ENCODE data around the gene RCSD1.

DNA sequence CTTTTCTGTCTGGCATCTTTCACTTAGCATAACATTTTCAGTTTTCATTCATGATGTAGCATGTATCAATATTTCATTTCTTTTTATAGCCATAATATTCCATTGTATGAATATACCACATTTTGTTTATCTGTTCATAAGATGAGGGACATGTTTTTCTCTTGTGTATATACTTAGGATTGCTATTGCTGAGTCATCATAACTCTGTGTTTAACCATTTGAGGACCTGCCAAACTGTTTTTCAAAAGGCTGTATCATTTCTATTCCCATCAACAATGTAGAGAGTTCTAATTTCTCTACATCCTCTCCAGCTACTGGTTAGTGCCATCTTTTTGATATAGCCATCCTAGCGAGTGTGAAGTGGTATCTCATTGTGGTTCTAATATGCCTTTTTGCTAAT is 118.0 kb downstream of the RCSD1 start:
- TF ChIP-seq POLR2A (IDR thresholded peaks at IDR 0.05; ENCODE audit: low read depth, low read length) (no peak), POLR2AphosphoS5 (IDR thresholded peaks at IDR 0.05; ENCODE audit: low read depth, low read length) (no peak)

Measured in GM12891 (cell line).